ENCODE data around the gene OPCML. TPM values are rescaled to one million over a fixed set of nuclear protein-coding genes. Genes with fewer than 3 reads are reported as not detected.

Gene OPCML
- total RNA-seq, 1 donor from 2014 or later = 4.6 TPM

- Mint-ChIP-seq H3K4me3 (no peak overlapping the region), H3K36me3 (no peaks in the 10 kb centered on the region), H3K27me3 (no peaks in the 10 kb centered on the region), H3K4me1 (ENCODE audit: unreplicated experiment) (no peaks in the 10 kb centered on the region), H3K9me3 (peaks cover 4% of the 10 kb centered on the region), H3K27ac (no peak overlapping the region)
- no peak for TF ChIP-seq CTCF (conservative IDR thresholded peaks at IDR 0.05)
- no peak for DNase-seq (ENCODE audit: extremely low spot score, unreplicated experiment)
These were observed 1046.2 kb downstream of the OPCML start for GRCh38 chr11:132486060-132486459.

- peaks cover 10% of the 10 kb centered on the region for H3K9me3 Mint-ChIP-seq
- H3K4me1 Mint-ChIP-seq (ENCODE audit: unreplicated experiment) = no peaks in the 10 kb centered on the region
- no peaks in the 10 kb centered on the region for H3K36me3 Mint-ChIP-seq
- peaks cover 6% of the 10 kb centered on the region for H3K27me3 Mint-ChIP-seq
- no peak overlapping the region for H3K27ac Mint-ChIP-seq
- no peak for TF ChIP-seq CTCF (conservative IDR thresholded peaks at IDR 0.05)
- DNase-seq (ENCODE audit: extremely low spot score, unreplicated experiment) = no peak
- no peak overlapping the region for H3K4me3 Mint-ChIP-seq
These were observed 1057.3 kb downstream of the OPCML start for GRCh38 chr11:132475026-132475425.

- no peak for DNase-seq (ENCODE audit: extremely low spot score, unreplicated experiment)
- TF ChIP-seq CTCF (conservative IDR thresholded peaks at IDR 0.05) = no peak
- Mint-ChIP-seq H3K4me1 (ENCODE audit: unreplicated experiment) (no peaks in the 10 kb centered on the region), H3K9me3 (peaks cover 10% of the 10 kb centered on the region), H3K27me3 (peaks cover 6% of the 10 kb centered on the region), H3K4me3 (no peak overlapping the region), H3K36me3 (no peaks in the 10 kb centered on the region), H3K27ac (no peak overlapping the region)
These were observed 1059.7 kb downstream of the OPCML start for GRCh38 chr11:132472411-132473172.

DNA sequence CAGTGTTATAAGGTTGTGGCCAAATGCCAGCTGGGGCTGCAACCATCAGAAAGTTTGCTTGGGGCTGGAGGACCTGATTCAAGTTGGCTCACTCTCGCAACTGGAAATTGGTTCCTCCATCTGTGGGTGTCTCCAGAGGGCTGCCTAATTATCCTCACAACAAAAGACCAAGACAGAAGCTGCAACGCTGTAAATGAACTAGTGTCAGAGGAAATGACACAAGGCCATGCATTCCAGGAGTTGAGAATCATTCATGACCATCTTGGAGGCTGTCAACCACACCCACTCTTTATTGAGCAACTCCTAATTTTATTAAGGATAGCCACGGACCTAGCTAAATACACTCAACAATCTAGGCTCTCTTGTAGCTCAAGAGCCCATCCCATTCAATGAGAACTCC is 1060.8 kb downstream of the OPCML start:
- Mint-ChIP-seq H3K27ac (no peak overlapping the region), H3K4me3 (no peak overlapping the region), H3K36me3 (no peaks in the 10 kb centered on the region), H3K9me3 (peaks cover 6% of the 10 kb centered on the region), H3K4me1 (ENCODE audit: unreplicated experiment) (no peaks in the 10 kb centered on the region), H3K27me3 (peaks cover 7% of the 10 kb centered on the region)
- no peak for TF ChIP-seq CTCF (conservative IDR thresholded peaks at IDR 0.05)
- DNase-seq (ENCODE audit: extremely low spot score, unreplicated experiment) = no peak

- Mint-ChIP-seq H3K36me3 (no peaks in the 10 kb centered on the region), H3K27ac (no peak overlapping the region), H3K27me3 (peaks cover 5% of the 10 kb centered on the region), H3K4me3 (no peak overlapping the region), H3K9me3 (no peaks in the 10 kb centered on the region), H3K4me1 (ENCODE audit: unreplicated experiment) (peaks cover 3% of the 10 kb centered on the region)
- TF ChIP-seq CTCF (conservative IDR thresholded peaks at IDR 0.05) = no peak
- no peak for DNase-seq (ENCODE audit: extremely low spot score, unreplicated experiment)
These were observed 1065.3 kb downstream of the OPCML start for GRCh38 chr11:132466983-132467382.

All from type B pancreatic cell (in vitro differentiated cells).